ENCODE data around the gene DSG4.

DNA sequence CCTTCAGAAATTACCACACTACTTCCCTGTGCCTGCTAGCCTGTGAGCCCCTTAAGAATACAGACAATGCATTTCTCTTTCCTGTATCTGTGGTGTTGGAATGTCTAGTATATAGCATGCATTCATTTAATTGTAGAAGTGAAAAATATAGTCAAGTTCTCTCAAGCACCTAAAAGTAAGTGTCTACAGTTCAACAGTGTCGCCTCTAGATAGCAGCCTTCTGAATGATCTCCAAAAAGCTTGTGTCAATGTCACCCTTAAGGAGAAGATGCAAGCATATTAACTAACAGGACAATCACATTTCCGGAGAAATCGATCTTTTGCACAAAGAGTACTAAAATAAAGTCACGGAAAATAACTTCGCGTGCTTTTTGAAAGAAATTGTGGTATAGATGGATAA, 43.5 kb downstream of the DSG4 start:
- TF ChIP-seq, protein P1, sequence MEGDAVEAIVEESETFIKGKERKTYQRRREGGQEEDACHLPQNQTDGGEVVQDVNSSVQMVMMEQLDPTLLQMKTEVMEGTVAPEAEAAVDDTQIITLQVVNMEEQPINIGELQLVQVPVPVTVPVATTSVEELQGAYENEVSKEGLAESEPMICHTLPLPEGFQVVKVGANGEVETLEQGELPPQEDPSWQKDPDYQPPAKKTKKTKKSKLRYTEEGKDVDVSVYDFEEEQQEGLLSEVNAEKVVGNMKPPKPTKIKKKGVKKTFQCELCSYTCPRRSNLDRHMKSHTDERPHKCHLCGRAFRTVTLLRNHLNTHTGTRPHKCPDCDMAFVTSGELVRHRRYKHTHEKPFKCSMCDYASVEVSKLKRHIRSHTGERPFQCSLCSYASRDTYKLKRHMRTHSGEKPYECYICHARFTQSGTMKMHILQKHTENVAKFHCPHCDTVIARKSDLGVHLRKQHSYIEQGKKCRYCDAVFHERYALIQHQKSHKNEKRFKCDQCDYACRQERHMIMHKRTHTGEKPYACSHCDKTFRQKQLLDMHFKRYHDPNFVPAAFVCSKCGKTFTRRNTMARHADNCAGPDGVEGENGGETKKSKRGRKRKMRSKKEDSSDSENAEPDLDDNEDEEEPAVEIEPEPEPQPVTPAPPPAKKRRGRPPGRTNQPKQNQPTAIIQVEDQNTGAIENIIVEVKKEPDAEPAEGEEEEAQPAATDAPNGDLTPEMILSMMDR (IDR thresholded peaks at IDR 0.05) = no peak
- TF ChIP-seq ZFX (IDR thresholded peaks at IDR 0.05; ENCODE audit: borderline replicate concordance) = no peak
